Embryonic facial prominence (tissue), 1 donor: ENCODE measurements around the gene GPC5.
"Not testable (repeated sequence)": the region's sequence is repeated elsewhere in the genome, so short reads cannot be mapped to it uniquely, and the experiment has no call there.

Experiments used
- DNase-seq: peaks from one replicate; pipeline ENCODE4 v3.0.0-alpha.2; 2016; ENCODE audit errors: extremely low spot score

Gene GPC5

GRCh38 chr13:92260363-92260762 lies 861.9 kb downstream of the GPC5 start:
- no peak for DNase-seq

GRCh38 chr13:92262100-92262788 lies 863.8 kb downstream of the GPC5 start:
- no peak for DNase-seq

GRCh38 chr13:92265408-92265807 lies 867.0 kb downstream of the GPC5 start:
- no peak for DNase-seq

GRCh38 chr13:92270990-92271389 lies 872.6 kb downstream of the GPC5 start:
- DNase-seq = no peak

GRCh38 chr13:92272177-92272576 lies 873.8 kb downstream of the GPC5 start:
- DNase-seq = no peak

- DNase-seq = not testable (repeated sequence)
Observed at GRCh38 chr13:92280986-92281385, 882.6 kb downstream of the GPC5 start.

GRCh38 chr13:92290718-92291307 lies 892.4 kb downstream of the GPC5 start:
- not testable (repeated sequence) for DNase-seq

GRCh38 chr13:92294533-92294932 lies 896.1 kb downstream of the GPC5 start:
- not testable (repeated sequence) for DNase-seq

GRCh38 chr13:92296154-92296671 lies 897.8 kb downstream of the GPC5 start:
- DNase-seq = not testable (repeated sequence)

GRCh38 chr13:92297971-92298942 lies 899.8 kb downstream of the GPC5 start:
- no peak for DNase-seq

- DNase-seq = no peak
Observed at GRCh38 chr13:92300651-92301050, 902.2 kb downstream of the GPC5 start.

- DNase-seq = no peak
Observed at GRCh38 chr13:92303428-92303827, 905.0 kb downstream of the GPC5 start.

GRCh38 chr13:92307752-92308151 lies 909.3 kb downstream of the GPC5 start:
- no peak for DNase-seq

- DNase-seq = no peak
Observed at GRCh38 chr13:92312823-92313222, 914.4 kb downstream of the GPC5 start.

- DNase-seq = no peak
Observed at GRCh38 chr13:92313382-92313781, 915.0 kb downstream of the GPC5 start.

GRCh38 chr13:92315265-92315664 lies 916.8 kb downstream of the GPC5 start:
- DNase-seq = no peak

- DNase-seq = no peak
Observed at GRCh38 chr13:92316030-92316429, 917.6 kb downstream of the GPC5 start.

- no peak for DNase-seq
Observed at GRCh38 chr13:92317066-92317465, 918.6 kb downstream of the GPC5 start.

- no peak for DNase-seq
Observed at GRCh38 chr13:92320323-92320722, 921.9 kb downstream of the GPC5 start.

- DNase-seq = no peak
Observed at GRCh38 chr13:92321174-92321573, 922.8 kb downstream of the GPC5 start.

GRCh38 chr13:92345627-92346026 lies 947.2 kb downstream of the GPC5 start:
- no peak for DNase-seq

GRCh38 chr13:92346046-92346445 lies 947.6 kb downstream of the GPC5 start:
- DNase-seq = no peak
